ENCODE measurements around the gene RMRP.
"Not testable (repeated sequence)": the region's sequence is repeated elsewhere in the genome, so short reads cannot be mapped to it uniquely, and the experiment has no call there.

Gene RMRP

DNA sequence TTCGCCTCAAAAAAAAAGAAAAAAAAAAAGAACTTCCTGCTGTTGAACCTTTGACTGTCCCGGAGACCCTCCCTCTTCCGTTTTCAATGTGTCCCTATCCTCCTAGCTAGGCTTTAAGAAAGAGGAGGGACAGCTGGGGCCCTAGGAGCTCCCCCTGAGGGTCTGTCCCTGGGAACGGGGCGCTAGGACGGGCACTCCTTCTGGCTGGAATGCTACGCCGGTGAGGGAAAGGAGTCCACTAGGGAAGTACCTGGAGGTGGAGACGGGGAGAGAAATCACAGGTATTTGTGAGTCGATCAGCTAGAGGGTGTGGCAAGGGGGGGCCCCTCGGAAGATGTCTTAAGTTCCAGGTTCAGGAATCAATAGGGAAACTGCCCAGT is 11.7 kb downstream of the RMRP start:
- DNase-seq = peak in 10 of 51 donors; percentile 28 to 58 (median 42)

DNA sequence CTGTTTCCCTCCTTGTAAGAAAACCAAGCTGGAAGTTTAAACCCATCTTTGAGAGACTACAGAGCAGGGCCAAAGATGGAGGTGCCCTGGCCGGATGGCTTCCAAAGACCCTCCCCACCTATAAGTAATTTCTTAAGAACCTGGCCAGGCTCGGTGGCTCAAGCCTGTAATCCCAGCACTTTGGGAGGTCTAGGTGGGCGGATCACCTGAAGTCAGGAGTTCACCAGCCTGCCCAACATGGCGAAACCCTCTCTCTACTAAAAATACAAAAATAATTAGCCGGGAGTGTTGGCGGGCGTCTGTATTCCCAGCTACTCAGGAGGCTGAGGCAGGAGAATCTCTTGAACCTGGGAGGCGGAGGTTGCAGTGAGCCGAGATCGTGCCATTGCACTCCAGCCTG is 12.1 kb downstream of the RMRP start:
- not testable (repeated sequence) for DNase-seq

DNA sequence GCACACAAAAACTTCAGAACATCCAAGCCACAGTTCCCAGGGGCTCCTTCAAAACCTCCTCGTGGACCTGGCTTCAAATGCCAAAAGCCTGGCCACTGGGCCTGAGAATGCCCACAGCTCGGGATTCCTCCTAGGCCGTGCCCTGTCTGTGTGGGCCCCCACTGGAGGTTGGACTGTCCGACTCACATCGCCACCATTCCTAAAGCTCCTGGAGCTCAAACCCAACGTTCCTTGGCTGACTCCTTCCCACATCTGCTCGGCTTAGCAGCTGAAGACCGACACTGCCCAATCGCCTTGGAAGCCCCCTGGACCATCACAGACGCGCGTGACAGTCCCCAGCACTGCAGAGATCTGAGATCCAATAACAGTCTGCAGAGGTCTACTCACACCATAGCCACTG is 14.8 kb downstream of the RMRP start:
- no peak for DNase-seq

DNA sequence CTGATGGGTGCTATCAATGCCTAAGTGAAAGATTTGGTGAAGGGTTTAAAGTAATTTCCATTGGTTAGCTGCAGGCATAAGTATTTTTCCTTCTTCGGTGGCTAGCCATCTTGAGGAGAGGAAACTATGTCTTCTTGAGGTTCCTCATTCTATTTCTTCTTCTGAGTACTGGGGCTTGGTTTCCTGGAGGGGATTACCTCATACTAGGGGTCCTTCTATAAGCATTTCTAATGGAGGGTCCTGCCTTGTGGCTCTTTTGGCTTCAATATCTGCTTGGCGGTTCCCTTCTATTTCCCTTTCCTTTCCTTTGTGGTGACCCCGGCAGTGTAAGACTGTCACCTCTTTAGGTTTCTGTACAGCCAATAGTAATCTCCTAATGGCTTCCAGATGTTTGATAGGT is 16.3 kb downstream of the RMRP start:
- not testable (repeated sequence) for DNase-seq

DNA sequence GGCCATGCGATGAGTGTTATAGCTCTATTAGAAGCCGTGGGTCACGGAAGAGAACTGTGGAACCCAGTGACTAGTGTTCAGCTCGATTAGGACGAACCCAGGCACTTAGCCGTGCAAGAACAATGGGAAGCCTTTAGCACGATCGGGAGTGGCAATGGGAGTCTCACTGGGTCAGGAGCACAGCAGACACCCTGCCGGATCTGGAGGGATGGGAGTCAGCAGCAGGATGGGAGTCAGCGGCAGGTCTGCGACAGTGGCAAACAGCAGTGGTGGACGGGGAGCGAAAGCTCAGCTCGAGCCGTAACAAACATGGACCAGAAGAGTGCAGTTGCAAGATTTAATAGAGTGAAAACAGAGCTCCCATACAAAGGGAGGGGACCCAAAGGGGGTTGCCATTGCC is 17.4 kb downstream of the RMRP start:
- not testable (repeated sequence) for DNase-seq

DNA sequence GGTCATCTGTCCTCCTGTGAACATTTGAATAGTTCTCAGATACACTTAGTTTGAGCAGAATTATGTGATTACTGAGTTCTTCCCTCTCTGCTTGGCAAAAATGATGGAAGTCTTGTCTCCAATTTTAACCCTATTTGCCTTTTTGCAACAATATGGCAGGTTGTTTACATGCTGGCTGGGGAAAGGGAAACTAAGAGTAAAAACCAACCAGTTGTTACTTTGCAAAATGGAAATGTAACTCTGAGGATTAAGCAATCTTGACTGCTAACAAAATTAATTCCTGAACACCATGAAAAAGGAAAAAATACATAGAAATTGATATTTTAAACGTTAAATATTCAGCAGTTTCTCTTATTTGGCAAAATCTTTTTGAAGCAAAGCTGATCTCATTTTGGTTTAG is 18.2 kb downstream of the RMRP start:
- no peak for DNase-seq

DNA sequence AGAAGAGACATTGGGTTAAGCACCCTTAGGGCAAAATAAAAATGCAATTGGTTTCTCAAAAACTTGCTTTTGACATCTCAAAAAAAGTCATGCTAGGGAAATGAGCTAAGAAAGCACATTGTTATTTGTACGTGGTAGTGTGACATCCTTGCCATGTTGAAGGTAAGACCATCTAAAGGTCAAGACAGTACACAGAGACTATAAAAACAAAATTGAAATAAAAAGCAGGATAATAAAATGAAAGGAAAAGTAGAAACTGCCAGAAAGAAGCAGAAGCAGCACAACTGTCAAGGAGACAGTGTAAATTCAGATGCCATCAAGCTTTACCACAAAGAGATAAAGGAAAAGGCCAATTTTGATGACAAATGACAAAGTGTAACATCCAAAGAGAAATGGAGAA is 18.6 kb downstream of the RMRP start:
- not testable (repeated sequence) for DNase-seq

DNA sequence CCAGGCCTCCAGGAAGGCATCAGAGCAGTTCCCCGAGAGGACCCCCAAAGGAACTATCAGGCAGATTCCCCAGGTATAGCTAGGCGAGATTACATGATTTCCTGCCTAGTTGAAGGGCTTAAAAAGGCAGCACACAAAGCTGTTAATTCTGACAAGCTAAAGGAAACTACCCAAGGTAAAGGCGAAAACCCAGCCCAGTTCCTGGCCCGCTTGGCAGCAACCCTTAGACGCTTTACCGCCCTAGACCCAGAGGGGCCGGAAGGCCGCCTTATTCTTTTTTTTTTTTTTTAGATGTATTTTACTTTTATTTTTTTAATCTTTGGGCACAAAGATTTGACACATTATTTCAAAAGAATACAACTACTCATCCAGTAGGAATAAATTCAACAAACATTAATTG is 19.1 kb downstream of the RMRP start:
- not testable (repeated sequence) for DNase-seq

DNA sequence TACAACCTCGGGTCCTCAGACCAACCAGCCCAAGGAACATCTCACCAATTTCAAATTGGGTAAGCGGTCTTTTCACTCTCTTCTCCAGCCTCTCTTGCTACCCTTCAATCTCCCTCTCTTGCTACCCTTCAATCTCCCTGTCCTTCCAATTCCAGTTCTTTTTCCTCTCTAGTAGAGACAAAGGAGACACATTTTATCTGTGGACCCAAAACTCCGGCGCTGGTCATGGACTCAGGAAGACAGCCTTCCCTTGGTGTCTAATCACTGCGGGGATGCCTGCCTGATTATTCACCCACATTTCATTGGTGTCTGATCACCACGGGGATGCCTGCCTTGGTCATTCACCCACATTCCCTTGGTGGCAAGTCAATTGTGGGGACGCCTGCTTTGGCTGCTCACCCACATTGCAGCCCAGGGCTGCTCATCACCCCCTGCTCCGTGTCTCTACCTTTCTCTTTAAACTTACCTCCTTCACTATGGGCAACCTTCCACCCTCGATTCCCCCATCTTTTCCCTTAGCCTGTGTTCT is 20.3 kb downstream of the RMRP start:
- DNase-seq = not testable (repeated sequence)

DNA sequence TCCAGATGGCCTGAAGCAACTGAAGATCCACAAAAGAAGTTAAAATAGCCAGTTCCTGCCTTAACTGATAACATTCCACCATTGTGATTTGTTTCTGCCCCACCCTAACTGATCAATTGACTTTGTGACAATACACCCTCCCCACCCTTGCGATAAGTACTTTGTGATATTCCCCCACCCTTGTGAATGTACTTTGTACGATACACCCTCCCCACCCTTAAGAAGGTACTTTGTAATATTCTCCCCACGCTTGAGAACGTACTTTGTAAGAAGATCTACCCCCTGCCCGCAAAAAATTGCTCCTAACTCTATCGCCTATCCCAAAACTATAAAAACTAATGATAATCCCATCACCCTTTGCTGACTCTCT is 21.0 kb downstream of the RMRP start:
- DNase-seq = not testable (repeated sequence)

DNA sequence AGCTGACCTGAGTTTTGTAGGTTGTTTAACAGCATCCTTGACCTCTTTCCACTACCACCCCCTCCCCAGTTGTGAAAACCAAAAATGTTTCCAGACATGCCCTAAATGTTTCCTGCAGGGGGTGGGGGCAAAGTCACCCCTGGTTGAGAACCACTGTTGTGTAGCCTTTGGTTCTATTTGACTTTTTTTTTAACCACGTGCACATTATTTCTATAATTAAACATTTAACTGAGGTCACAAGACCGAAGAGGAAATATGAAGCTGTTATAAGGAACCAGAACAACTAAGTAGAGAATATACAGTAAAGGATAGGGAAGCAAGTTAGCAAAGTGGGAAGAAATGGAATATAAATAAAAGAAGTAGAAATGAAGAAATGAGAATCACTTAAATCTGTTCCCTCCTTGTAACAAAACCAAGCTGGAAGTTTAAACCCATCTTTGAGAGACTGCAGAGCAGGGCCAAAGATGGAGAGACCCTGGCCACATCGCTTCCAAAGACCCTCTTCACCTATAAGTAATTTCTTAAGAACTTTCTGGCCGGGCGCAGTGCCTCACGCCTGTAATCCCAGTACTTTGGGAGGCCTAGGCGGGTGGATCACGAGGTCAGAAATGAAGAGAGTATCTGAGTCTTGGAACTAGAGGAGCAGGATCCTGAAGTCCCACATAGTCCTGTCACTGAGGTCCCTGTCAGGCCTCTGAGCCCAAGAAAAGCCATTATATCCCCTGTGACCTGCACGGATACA is 21.5 kb downstream of the RMRP start:
- no peak for DNase-seq

DNA sequence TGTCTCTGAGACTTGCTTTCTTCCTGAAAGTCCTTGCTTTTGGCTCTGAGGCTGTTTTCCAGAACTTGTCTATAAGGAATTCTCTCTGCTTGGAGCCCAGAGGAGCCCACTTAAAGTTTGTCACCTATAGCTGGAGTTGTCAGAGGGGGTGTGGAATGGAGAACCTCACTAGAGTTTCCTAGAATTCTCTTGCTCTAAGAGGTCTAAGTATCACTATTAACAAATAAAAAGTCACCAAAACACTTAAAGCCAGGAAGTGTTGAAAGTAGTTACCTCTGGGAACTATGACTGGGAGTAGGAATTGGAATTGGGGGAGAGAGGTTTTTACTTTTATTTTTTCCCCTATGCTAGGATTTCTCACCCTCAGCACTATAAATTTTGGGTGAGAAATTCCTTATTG is 22.1 kb downstream of the RMRP start:
- no peak for DNase-seq

DNA sequence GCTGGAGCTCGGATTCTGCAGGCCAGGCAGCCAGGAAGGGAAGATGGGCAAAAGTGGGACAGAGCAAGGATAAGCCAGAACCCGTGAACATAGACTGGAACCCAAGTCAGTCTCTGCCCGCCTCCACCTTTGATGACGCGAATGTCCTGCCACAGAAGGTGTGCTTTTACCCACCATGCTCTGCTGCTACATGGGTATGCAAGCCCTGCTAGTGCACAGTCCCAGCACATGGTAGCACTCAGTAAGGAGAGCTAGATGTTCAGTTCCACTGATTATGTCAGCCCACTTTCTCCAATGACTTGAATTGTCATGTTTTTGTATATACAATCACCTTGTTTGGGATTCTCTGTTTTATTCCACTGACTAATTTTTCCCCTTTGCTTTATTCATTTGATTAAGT is 28.2 kb downstream of the RMRP start:
- no peak for DNase-seq

DNA sequence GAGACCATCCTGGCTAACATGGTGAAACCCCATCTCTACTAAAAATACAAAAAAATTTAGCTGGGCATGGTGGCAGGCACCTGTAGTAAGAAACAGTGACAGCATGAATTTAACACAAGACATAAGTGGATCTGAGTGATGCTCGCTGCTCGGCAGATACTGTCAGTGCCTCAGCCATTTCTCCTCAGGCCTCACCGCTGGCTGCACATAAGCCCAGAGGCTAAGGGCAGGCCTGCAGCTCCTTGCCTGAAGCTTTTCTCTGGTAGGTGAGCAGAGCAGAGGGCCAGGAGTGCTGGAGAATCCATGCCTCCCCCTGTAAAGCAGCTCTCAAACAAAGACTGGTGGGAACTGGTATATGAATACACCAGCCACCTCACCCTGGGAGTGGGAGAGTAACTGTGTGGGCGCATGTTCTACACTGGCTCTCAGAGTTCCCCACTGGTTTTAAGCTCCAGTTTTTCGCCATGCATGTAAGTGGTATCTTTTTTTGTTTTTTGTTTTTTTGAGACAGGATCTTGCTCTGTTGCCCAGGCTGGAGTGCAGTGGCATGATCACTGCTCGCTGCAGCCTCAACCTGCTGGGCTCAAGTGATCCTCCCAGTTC is 29.3 kb downstream of the RMRP start:
- DNase-seq = no peak

DNA sequence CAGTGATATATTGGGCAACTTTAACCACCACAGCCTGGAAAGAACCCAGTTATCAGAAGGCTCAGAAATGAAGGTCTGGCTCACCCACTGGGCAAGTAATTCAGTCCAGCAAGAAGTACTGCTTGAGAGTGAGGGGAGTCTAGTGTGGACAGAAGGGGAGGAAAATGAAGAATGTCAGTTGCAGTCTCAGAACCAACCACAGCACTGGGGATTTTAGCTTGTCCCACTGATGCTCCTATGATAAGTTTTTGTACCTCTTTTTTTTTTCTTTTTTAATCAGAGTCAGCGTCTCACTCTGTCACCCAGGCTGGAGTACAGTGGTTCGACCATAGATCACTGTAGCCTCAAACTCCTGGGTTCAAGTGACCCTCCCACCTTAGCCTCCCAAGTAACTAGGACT is 30.2 kb downstream of the RMRP start:
- DNase-seq = no peak

DNA sequence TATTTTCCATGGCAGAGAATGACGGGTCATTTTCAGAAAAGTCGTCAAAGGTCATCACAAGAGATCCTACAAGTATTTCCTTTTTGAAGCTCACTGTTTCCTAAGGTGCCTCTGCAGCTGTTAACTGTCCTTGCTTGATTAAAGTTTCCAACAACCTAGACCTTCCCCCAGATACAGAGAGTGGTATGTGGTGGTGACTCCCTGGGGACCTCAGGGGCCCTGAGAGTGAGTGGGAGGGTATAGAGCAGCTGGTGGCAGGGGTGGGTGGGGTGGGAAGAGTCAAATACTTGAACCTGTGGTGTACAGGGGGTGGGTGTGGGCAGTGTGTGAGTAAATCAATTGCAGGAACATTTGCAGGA is 38.0 kb downstream of the RMRP start:
- DNase-seq = no peak

DNA sequence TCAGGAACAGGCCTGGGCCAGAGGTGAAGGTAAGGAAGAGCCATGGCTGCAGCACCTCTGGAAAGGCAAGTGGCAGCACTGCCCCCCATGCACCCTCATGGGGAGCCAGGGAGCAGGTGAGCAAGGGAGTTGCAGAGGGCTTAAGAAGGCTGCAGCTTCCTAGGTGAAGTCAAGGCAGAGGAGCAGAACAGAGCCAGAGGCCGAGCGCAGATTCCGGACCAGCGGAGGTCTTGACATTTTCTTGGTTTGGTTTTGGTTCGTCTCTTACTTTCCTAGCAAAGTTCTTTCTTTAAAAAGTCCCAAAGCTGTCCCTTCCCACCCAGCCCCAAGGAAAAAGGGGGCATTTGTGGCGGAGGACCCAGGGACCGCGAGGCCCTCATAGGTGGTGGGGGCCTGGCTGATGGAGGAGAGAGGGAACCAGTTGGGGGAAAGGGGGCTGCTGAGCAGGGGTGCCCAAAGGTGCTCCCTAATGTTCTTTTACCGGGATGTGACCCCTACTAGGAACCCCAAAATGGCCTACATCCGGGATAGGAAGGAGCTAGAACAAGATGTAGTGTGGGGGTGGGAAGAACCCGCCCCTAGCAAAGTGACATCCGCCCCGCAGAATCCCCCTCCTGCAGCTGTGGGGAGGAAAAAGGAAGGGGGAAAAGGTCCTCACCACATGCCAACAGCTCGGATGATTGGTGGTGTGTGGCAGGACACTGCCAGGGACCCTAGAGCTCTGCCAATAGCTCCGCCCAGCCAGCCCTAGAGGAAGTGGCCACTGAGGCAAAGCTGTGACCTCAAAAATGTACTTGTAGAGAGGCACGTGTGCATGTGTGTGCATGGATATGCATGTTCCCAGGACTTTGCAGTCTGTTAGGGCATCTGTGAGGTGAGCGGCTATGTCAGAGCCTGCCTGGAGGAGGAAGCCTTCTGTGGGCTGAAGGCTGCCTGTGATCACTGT is 38.7 kb downstream of the RMRP start:
- no peak for DNase-seq

DNA sequence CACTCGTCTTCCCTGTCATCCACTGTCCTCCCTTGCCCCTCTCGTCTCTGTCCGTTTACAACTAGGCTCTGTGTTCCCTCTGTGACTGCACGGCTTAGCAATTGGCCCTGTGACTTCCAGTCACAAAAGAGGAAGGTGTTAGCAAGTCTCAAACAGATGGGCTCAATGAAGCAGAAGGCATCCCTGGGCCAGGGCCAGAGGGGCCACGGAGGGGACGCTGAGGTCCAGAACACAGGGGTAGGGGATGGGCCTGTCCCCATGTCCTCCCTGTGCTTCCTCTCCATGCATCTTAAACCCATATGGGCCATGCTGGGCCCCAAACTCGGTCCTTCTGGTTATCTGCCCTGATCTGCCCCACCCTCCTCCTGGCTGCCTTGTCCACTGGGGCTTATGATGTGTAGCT is 39.5 kb downstream of the RMRP start, which contains the start of gene CD72:
Gene CD72 (minus strand): TSS at position 89 of the 403 bp plus-strand sequence. CDS start 110 bp downstream, outside the sequence.
- DNase-seq = peak in 1 of 51 donors; percentile 2

DNA sequence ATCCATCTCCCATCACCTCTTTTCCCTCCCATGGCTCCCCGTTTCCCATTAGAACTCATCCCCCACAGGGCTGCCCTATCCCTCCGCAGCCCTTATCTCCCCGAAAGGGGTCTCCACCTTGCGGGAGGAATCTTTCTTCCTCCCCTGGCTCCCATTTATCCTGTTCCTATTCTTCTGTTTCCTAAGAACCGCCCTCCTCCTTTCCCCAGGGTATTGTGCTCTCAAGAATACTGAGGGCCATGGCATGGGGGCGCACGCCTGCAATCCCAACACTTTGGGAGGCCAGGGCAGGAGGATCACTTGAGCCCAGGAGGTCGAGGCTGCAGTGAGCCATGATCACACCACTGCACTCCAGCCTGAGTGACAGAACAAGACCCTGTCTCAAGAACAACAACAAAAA is 40.3 kb downstream of the RMRP start:
- no peak for DNase-seq

DNA sequence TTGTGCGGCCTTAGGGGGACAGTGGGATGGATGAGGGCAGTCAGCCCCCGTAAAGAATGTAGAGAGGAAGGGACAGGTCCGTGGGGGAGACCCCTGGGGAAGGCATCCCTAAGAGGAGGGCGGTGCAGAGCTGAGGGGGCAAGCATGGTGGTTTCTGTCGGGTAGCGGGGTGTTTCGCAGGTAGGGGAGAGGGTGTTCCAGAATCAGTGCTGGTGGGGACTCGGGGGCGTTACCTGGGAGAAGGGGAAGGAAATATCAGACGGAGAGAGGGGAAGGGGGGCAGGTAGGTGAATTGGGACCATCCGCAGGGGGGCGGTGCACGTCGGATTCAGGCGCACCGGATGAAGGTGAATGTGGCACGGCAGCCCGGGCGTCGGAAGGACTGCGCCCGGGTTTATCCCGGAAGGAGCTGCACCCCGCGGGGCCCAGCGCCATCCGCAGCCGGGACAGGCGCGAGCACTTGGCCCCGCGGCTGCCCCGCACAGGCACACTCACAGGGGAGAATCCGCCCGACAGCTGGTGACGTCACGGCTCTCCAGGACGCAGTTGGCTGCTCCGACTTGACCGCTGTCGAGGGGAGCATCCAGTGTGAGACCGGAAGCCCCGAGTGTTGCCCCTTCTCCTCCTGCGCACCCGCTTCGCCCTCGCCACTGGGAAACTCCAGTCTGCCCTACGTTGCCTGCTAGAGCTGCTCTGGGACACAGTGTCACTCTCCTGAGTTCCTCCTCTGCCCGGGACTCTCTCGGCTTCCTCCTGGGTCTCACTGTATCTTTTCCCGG is 40.9 kb downstream of the RMRP start:
- DNase-seq = peak in 19 of 51 donors; percentile 8 to 52 (median 28)

DNA sequence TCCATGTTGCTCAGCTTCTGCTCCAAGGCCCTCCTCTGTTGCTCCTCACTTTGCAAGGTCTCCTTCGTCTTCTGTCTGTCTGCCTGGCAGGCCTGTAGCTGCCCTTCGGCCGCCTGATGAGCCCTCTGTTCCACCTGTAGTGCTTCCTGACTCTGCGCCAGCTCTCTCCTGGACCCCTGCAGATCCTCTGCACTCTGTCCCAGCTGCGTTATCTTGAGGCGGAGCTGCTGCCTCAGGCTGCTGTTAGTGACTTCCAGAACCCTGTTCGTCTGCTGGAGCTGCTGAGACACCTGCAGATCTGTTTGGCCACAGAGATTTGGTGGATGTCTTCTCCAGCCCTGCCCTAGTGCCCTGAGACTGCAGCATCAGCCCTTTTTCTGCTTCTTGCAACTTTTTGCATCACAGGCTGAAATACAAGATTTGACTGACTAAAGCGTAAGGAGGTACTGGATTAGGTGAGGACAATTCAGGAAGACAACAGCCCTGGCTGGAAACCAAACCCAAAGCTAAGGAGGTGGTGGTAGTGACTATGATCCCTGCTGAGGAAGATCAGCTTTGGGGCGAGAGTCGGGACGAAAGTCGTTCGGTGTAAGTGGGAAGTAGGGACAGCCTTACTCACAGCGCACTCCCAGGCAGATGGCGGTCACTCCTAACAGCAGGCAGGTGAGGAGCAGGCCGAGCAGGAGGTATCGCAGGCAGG is 41.7 kb downstream of the RMRP start:
- no peak for DNase-seq
